Fibroblast of pulmonary artery (primary cell): ENCODE data around the gene PDE7B.
A peak's percentile ranks its signal among the peaks of the same experiment; 100 is the strongest.

Experiments
- DNase-seq: peaks from one replicate; pipeline ENCODE4 v3.0.0-alpha.2; 2010; ENCODE audit warnings: low read depth
- H3K4me3 ChIP-seq: replicated peaks from 2 replicates; pipeline ENCODE4 v1.5.1; 2011; ENCODE audit warnings: low read depth, mild to moderate bottlenecking, control low read depth, low read length, moderate library complexity
- CTCF ChIP-seq: IDR thresholded peaks from 2 replicates; pipeline ENCODE4 v1.5.1; 2011; ENCODE audit warnings: mild to moderate bottlenecking, control low read depth, low read length, inconsistent platforms; ENCODE audit errors: missing control alignments

Gene PDE7B

GRCh38 chr6:135842618-135843392 is 8.7 kb upstream of the PDE7B start:
- no peak overlapping the region for H3K4me3 ChIP-seq
- no peak for TF ChIP-seq CTCF
- no peak for DNase-seq

- DNase-seq = no peak
- H3K4me3 ChIP-seq = peak overlapping the region; percentile 73
- no peak for TF ChIP-seq CTCF
Observed at GRCh38 chr6:135850882-135851281, 619 bp upstream of the PDE7B start.

- H3K4me3 ChIP-seq = peak overlapping the region; percentile 73
- TF ChIP-seq CTCF = no peak
- DNase-seq = peak; percentile 29
Observed at GRCh38 chr6:135852746-135853145, 1.2 kb downstream of the PDE7B start.

GRCh38 chr6:135853227-135853626 is 1.7 kb downstream of the PDE7B start:
- DNase-seq = peak; percentile 79
- TF ChIP-seq CTCF = peak; percentile 31
- peak overlapping the region; percentile 73 for H3K4me3 ChIP-seq

- peak; percentile 55 for DNase-seq
- H3K4me3 ChIP-seq = peak overlapping the region; percentile 73
- no peak for TF ChIP-seq CTCF
Observed at GRCh38 chr6:135853986-135854385, 2.5 kb downstream of the PDE7B start.

- no peak for TF ChIP-seq CTCF
- H3K4me3 ChIP-seq = peak overlapping the region; percentile 73
- DNase-seq = no peak
Observed at GRCh38 chr6:135854799-135855198, 3.3 kb downstream of the PDE7B start.

GRCh38 chr6:135858931-135859330 is 7.4 kb downstream of the PDE7B start:
- TF ChIP-seq CTCF = no peak
- DNase-seq = no peak
- H3K4me3 ChIP-seq = no peak overlapping the region
